ENCODE data around the gene EARS2.

GRCh38 chr16:23516366-23517137 lies 40.6 kb downstream of the EARS2 start:
- TF ChIP-seq YY1 (IDR thresholded peaks at IDR 0.05; ENCODE audit: insufficient read depth, insufficient read length), result no peak
- TF ChIP-seq ZNF274 (IDR thresholded peaks at IDR 0.05; ENCODE audit: low read depth, low read length), result no peak
- TF ChIP-seq SUZ12 (IDR thresholded peaks at IDR 0.05; ENCODE audit: extremely low read depth, insufficient read depth, insufficient read length), result no peak
